GM21381 (cell line): Measurements from ENCODE around the gene GALR2.

Experiments used
- ATAC-seq: cut with Tn5 transposase; IDR thresholded peaks from one replicate; pipeline ENCODE4 v1.9.1; 2021; ENCODE audit warnings: mild to moderate bottlenecking, moderate library complexity; ENCODE audit not compliant: unreplicated experiment

Gene GALR2

GRCh38 chr17:76079535-76079955 lies 5.0 kb downstream of the GALR2 start:
- ATAC-seq = no peak

DNA sequence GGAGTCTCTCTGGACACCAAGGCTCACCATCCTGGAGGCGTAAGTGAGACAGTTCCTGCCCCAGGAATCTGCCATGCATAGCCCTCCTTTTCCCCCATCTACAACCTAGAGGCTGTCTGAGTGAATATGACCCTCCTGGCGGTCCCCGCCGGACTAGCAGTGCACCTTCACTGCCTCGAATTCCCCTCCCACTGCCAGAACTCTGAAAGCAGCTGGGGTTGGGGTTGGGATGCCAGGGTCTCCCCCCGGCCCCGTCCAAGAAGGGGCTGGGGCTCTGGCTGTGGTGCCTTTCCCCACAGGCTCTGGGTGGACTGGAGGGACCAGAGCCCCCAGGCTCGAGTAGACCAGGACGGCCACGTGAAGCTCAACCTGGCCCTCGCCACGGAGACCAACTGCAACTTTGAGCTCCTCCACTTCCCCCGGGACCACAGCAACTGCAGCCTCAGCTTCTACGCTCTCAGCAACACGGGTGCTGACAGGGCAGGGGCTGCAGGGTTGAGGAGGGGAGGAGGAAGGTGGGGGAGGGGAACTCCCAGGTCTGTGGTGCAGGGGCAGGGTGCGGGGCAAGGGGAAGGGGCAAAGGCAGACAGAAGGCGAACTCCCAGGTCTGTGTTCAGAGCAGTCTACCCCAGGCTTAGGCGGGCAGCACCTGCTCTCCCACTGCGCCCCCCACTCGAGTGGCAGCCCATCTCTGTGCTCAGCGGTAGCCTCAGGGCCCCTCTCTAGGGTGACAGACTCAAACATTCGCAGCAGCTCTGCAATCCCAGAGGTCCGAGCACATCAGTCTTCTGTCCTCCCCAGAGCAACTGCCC lies 5.6 kb downstream of the GALR2 start:
- ATAC-seq = no peak

DNA sequence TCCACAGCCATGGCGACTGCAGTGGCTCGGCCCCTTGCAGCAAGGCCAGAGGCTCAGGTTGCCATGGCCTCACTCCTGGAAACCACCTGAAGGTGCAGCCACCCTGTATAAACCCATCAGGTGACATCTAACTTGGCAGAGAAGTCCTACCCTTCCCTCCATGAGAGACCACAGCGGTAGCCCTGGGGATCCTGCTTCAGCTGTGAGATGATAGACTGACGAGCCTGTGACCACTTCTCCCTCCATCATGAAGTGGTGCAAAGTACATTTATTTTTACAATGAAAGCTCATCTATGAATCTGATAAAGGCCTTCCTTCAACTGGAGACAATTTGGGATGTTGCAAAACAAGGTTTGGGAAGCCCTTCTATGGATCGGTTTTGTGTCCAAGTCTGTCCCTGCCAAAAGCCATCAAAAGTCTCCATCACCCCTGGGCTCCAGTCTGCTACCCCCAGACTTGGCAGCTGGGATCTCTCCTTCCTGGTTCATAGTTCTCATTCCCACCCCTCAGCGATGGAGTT lies 6.2 kb downstream of the GALR2 start:
- no peak for ATAC-seq

DNA sequence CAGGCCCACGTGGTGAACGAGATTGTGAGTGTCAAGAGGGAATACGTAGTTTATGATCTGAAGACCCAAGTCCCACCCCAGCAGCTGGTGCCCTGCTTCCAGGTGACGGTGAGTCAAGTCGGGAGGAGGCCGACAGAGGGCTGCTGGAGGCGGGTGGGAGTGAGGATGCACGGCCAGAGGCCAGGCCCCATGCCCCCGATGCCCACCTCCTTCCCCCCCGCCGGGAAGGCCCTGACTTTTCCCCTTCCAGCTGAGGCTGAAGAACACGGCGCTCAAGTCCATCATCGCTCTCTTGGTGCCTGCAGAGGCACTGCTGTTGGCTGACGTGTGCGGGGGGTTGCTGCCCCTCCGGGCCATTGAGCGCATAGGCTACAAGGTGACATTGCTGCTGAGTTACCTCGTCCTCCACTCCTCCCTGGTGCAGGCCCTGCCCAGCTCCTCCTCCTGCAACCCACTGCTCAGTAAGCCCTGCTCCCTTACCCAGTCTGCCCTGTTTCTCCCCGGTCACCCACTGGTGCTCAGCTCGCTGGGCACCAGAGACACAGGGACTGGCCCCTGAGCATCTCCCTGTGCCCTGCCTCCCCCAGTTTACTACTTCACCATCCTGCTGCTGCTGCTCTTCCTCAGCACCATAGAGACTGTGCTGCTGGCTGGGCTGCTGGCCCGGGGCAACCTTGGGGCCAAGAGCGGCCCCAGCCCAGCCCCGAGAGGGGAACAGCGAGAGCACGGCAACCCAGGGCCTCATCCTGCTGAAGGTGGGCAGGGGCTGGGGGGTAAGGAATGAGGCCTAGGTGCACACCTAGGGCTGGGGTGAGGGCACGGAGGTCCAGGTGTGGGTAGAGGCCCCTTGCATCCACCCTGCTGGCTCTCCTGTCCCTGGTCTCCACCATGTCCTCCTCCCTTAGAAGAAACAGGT lies 7.0 kb downstream of the GALR2 start:
- ATAC-seq = no peak

DNA sequence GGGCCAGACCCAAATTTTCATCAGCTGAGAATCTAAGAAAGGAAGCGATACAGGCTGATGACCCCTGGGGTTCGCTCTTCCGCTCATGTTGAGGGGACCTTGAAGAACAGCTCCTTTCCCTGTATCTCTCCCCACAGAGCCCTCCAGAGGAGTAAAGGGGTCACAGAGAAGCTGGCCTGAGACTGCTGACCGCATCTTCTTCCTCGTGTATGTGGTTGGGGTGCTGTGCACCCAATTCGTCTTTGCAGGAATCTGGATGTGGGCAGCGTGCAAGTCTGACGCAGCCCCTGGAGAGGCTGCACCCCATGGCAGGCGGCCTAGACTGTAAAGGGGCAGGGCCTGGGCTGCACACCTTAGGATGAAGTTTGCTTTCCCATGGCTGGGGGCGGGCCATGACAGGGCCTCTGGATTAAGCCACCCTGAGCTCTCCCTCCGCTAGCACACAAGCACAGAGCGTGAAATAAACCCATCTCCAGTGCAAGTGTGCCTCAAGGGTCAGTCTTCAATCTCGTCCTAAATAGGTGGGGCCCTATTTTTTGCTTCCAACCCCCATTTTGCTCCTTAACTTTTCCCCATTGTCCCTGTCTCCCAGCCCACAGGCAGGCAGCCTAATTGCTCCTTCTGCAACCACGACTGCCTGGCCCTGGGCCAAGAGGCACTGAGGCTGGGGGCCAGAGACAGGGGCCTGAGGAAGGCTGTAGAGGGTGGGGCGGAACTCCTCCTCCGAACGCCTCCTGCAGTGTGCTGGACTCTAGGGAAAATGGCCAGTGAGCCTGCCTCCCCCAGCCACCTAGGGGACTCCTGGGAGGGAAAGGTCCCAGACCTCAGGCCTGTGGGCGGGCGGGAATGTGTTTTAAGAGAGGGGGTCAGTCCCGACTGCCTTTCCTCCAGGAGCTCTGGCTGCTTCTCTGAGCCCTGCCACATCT lies 8.0 kb downstream of the GALR2 start:
- no peak for ATAC-seq

DNA sequence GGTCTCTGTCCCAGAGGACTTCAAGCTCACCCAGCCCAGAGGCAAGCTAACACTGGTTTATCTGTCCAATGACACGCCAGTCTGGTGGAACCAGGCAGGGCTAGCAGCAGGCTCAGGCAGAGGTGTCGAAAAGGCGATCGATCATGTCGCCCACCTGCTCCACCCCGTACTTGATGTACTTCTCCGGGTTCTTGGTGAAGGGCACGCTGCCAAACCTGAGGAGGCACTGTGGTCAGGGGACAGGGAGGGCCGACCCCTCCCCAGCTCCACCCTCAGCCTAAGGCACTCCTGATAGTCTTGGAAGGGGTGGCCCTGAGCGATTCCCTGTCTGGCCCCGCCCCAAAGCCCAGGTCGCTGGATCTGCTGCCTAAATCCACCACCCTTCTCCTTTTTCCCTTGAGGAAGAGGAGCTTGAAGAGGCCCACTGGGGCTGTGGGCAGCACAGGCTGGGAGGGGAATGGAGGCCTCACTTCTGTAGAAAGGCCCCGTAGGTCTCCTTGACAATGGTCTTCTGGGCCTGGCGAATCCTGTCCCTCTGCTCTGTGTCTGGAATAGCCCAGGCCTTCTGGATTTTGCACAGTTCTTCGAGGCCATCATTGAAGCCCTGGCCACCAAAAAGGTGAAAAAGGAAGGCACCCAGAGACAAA lies 9.1 kb downstream of the GALR2 start:
- no peak for ATAC-seq

DNA sequence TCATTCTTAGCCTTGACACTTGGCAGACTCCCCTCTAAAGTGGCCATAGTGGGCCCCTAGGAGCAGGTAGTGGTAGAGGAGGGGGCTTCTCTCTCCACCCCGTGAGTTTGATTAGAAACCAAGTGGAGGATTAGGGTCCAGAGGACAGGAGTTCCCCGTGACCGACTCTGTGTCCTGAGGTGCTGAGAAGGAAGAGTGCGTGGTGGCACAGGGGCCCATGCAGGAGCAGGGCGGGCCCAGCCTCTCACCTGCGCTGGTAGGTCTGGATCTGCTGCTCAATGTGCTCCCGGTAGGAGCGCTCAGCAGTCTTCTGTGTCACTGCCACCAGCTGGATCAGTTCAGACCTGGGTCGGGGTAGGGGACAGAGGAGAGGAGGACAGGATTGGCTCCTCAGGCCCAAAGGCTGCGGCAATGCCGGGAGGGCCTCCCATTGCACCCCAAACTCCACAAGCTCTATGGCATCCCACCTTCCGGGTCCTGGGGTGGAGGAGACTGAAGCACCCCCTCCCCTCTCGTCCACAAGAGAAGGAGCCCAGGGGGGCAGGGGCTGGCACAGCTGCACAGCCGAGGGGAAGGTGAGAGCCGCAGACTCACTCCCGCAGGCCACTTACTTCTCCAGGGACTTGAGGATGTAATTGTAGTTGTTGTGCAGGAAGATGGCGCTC lies 10.6 kb downstream of the GALR2 start:
- no peak for ATAC-seq

GRCh38 chr17:76085731-76086366 lies 11.3 kb downstream of the GALR2 start:
- ATAC-seq = no peak

DNA sequence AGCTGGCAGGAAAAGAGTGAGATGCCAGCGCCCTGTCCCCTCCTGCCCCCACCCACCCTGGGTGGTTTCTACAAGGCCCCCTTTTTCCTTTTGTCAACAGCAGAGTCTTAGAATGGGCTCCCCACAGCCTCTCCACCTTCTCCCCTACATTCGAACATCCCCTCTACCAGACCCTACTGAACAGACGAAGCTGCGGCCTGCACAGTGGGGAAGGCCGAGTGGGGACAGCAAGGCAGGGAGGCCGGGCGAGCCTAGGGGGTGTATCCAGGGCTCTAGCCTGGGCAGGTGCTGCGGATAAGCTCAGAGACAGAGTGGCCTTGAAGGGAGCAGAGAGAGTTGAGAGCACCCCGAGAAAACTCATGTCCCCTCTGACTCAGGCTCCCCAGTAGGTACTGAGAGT lies 11.8 kb downstream of the GALR2 start:
- ATAC-seq = no peak

- no peak for ATAC-seq
Measured at GRCh38 chr17:76087531-76087930, 12.9 kb downstream of the GALR2 start.

- ATAC-seq = no peak
Measured at GRCh38 chr17:76088041-76088867, 13.7 kb downstream of the GALR2 start.

GRCh38 chr17:76088868-76089576 lies 14.4 kb downstream of the GALR2 start:
- ATAC-seq = no peak

DNA sequence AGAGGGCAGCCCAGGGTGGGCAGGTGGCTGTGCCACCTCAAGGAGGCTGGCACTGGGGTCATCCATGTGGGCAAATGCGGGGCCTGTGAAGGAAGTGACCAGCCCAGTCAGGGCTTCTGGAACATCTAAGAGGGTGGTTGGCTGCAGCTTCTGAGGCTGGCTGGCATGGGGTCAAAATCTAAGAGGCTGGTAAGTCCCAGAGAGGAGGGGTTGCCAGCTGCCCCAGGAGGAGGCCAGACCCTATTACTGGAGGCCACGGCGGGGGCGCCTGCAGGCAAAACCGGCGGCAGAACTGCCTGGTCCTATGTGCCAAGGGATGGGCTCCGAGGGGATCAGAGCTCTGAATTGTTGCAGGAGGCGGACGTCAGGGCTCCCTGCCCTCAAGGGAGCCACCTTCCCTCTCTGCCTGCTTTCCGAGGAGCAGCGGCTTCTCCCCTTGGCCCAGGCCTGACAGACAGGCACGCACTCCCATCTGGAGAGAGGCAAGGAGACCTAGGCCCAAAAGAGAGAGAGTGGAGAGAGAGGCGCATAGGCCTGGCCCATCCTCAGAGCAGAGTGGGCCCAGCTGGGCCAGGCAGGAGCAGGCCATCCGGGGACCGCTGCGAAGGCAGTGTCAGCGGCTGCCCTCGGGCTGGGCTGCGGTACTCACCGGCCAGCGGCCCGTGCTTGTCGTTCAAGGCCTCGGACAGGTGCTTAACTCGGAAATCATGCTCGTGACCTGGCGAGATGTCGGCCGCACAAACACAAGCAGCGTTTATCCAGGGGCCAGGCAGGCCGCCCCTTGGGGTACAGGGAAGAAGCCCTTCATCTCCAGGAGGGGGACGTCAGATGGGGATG lies 15.3 kb downstream of the GALR2 start:
- ATAC-seq = no peak

DNA sequence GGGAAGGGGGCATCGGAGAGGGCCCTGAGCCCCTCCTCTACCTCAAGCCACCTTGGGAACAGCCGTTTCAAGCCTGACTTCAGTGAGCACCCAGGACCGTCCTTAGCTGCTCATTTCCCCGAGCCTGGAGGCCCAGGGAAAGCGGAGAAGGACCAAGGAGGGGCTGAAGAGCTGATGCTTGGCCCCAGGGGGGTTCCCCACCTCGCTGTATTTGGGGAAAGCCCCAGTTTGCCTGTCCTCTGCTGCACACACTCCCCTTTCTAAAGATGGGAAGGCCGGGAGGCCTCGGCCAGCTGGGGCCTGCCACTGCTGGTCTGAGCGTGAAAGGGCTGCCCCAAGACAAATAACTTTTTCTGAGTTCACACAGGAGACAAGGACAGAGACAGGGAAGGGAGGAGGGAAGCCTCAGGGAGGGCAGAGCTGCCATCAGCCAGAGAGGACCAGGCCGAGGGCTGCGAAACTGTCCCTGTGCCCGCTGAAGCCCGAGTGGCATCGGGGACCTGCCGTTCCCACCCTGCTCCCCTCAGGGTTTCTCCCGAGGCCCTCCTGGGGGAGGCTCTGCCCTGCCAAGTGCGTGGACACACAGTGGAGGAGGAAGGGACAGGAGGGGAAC lies 16.0 kb downstream of the GALR2 start:
- ATAC-seq = no peak

DNA sequence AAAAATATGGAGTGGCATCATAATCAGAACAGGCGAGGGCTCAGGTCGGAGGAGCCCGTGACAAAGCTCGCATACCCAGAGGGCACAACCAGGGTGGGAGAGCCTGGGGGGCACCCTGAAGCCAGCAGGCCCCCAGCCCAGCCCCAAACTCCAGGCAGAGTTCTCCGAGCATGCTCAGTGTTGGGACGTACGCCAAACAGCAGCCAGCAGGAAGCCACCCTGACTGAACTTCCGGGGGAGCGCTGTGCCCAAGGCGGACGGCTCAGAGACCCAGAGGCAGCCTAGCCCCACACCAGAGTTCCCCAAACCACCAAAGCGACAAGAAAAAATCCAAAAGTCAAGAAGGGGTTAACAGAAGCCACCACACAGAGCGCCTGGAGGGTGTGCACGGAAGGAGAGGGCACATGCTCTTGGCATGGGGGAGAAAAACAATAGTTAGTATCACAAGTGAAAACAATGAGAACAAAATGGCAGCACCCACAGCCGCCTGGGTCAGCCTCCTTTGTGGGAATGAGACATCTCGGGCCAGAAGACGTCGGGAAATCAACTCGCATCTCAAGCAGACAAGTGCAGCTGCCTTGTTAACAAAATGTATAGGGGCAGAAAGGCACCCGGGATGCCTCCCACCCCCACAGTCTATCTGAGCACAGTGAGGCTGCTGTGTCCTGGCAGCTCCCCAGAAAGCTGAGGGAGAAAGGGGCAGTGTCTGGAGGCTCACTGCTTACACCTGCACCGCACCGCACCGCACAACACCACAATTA lies 17.1 kb downstream of the GALR2 start:
- no peak for ATAC-seq
